IPS-18a (cell line): Measurements from ENCODE around the gene NRXN3.

Source experiments
- H3K27ac ChIP-seq: one replicate; pipeline ENCODE4 v1.5.1; 2013; ENCODE audit warnings: low read length
- H3K27me3 ChIP-seq: one replicate; pipeline ENCODE4 v1.6.1; 2013; ENCODE audit warnings: mild to moderate bottlenecking, low read length; ENCODE audit not compliant: control insufficient read depth, insufficient read depth
- H3K36me3 ChIP-seq: one replicate; pipeline ENCODE4 v1.6.1; 2013; ENCODE audit warnings: low read depth, low read length; ENCODE audit not compliant: control insufficient read depth
- H3K4me1 ChIP-seq: one replicate; pipeline ENCODE4 v1.6.1; 2013; ENCODE audit warnings: low read depth, low read length; ENCODE audit not compliant: control insufficient read depth
- H3K4me3 ChIP-seq: one replicate; pipeline ENCODE4 v1.5.1; 2013; ENCODE audit warnings: low read length
- H3K9ac ChIP-seq: one replicate; pipeline ENCODE4 v1.6.1; 2013; ENCODE audit warnings: mild to moderate bottlenecking, low read length, moderate library complexity
- H3K9me3 ChIP-seq: one replicate; pipeline ENCODE4 v1.6.1; 2013; ENCODE audit warnings: low read depth, low read length; ENCODE audit not compliant: control insufficient read depth

NRXN3 gene

GRCh38 chr14:79580414-79580813, 1410.2 kb downstream of the NRXN3 start:
- no peaks in the 10 kb centered on the region for H3K36me3 ChIP-seq
- H3K9ac ChIP-seq = no peak overlapping the region
- no peaks in the 10 kb centered on the region for H3K27me3 ChIP-seq
- no peak overlapping the region for H3K4me3 ChIP-seq
- peaks cover 24% of the 10 kb centered on the region for H3K4me1 ChIP-seq
- H3K27ac ChIP-seq = no peak overlapping the region
- H3K9me3 ChIP-seq = no peaks in the 10 kb centered on the region

- Histone ChIP-seq H3K27me3 (no peaks in the 10 kb centered on the region), H3K4me3 (no peak overlapping the region), H3K27ac (no peak overlapping the region), H3K9ac (no peak overlapping the region), H3K9me3 (no peaks in the 10 kb centered on the region), H3K36me3 (no peaks in the 10 kb centered on the region), H3K4me1 (peaks cover 19% of the 10 kb centered on the region)
Measured at GRCh38 chr14:79580906-79581305, 1410.7 kb downstream of the NRXN3 start.

- H3K36me3 ChIP-seq = no peaks in the 10 kb centered on the region
- no peak overlapping the region for H3K4me3 ChIP-seq
- H3K9me3 ChIP-seq = no peaks in the 10 kb centered on the region
- no peak overlapping the region for H3K9ac ChIP-seq
- peaks cover 14% of the 10 kb centered on the region for H3K4me1 ChIP-seq
- no peak overlapping the region for H3K27ac ChIP-seq
- H3K27me3 ChIP-seq = no peaks in the 10 kb centered on the region
Measured at GRCh38 chr14:79581912-79582576, 1411.9 kb downstream of the NRXN3 start.

- H3K27ac ChIP-seq = no peak overlapping the region
- H3K27me3 ChIP-seq = no peaks in the 10 kb centered on the region
- no peaks in the 10 kb centered on the region for H3K36me3 ChIP-seq
- no peak overlapping the region for H3K4me3 ChIP-seq
- H3K9ac ChIP-seq = no peak overlapping the region
- peaks cover 11% of the 10 kb centered on the region for H3K4me1 ChIP-seq
- no peaks in the 10 kb centered on the region for H3K9me3 ChIP-seq
Measured at GRCh38 chr14:79583738-79584408, 1413.7 kb downstream of the NRXN3 start.

- no peak overlapping the region for H3K9ac ChIP-seq
- no peak overlapping the region for H3K27ac ChIP-seq
- H3K4me1 ChIP-seq = peaks cover 11% of the 10 kb centered on the region
- H3K9me3 ChIP-seq = no peaks in the 10 kb centered on the region
- no peaks in the 10 kb centered on the region for H3K36me3 ChIP-seq
- no peaks in the 10 kb centered on the region for H3K27me3 ChIP-seq
- no peak overlapping the region for H3K4me3 ChIP-seq
Measured at GRCh38 chr14:79584679-79585078, 1414.5 kb downstream of the NRXN3 start.

- Histone ChIP-seq H3K27ac (no peak overlapping the region), H3K36me3 (no peaks in the 10 kb centered on the region), H3K4me3 (no peak overlapping the region), H3K9ac (no peak overlapping the region), H3K27me3 (no peaks in the 10 kb centered on the region), H3K9me3 (no peaks in the 10 kb centered on the region), H3K4me1 (peaks cover 9% of the 10 kb centered on the region)
Measured at GRCh38 chr14:79585845-79586244, 1415.7 kb downstream of the NRXN3 start.

GRCh38 chr14:79586416-79586815, 1416.2 kb downstream of the NRXN3 start:
- Histone ChIP-seq H3K27me3 (no peaks in the 10 kb centered on the region), H3K4me1 (peaks cover 14% of the 10 kb centered on the region), H3K4me3 (no peak overlapping the region), H3K9ac (no peak overlapping the region), H3K36me3 (no peaks in the 10 kb centered on the region), H3K27ac (no peak overlapping the region), H3K9me3 (no peaks in the 10 kb centered on the region)

- no peaks in the 10 kb centered on the region for H3K36me3 ChIP-seq
- no peaks in the 10 kb centered on the region for H3K27me3 ChIP-seq
- no peaks in the 10 kb centered on the region for H3K9me3 ChIP-seq
- no peak overlapping the region for H3K4me3 ChIP-seq
- H3K4me1 ChIP-seq = peaks cover 14% of the 10 kb centered on the region
- H3K9ac ChIP-seq = no peak overlapping the region
- H3K27ac ChIP-seq = no peak overlapping the region
Measured at GRCh38 chr14:79586989-79587598, 1416.9 kb downstream of the NRXN3 start.

GRCh38 chr14:79587875-79588274, 1417.7 kb downstream of the NRXN3 start:
- H3K4me3 ChIP-seq = no peak overlapping the region
- no peak overlapping the region for H3K9ac ChIP-seq
- H3K27me3 ChIP-seq = no peaks in the 10 kb centered on the region
- H3K4me1 ChIP-seq = peaks cover 14% of the 10 kb centered on the region
- no peaks in the 10 kb centered on the region for H3K36me3 ChIP-seq
- H3K9me3 ChIP-seq = no peaks in the 10 kb centered on the region
- no peak overlapping the region for H3K27ac ChIP-seq

- H3K4me3 ChIP-seq = no peak overlapping the region
- H3K36me3 ChIP-seq = no peaks in the 10 kb centered on the region
- H3K27me3 ChIP-seq = no peaks in the 10 kb centered on the region
- no peak overlapping the region for H3K9ac ChIP-seq
- no peak overlapping the region for H3K27ac ChIP-seq
- H3K4me1 ChIP-seq = peaks cover 14% of the 10 kb centered on the region
- H3K9me3 ChIP-seq = no peaks in the 10 kb centered on the region
Measured at GRCh38 chr14:79588398-79588797, 1418.2 kb downstream of the NRXN3 start.

GRCh38 chr14:79596551-79596950, 1426.4 kb downstream of the NRXN3 start:
- Histone ChIP-seq H3K36me3 (no peaks in the 10 kb centered on the region), H3K9ac (no peak overlapping the region)

GRCh38 chr14:79597566-79597965, 1427.4 kb downstream of the NRXN3 start:
- Histone ChIP-seq H3K9me3 (peaks cover 8% of the 10 kb centered on the region), H3K36me3 (no peaks in the 10 kb centered on the region), H3K27me3 (no peaks in the 10 kb centered on the region), H3K4me1 (peaks cover 4% of the 10 kb centered on the region), H3K4me3 (no peak overlapping the region), H3K9ac (no peak overlapping the region), H3K27ac (no peak overlapping the region)

More at GRCh38 chr14:79596551-79596950, 1426.4 kb downstream of the NRXN3 start:
- Histone ChIP-seq H3K27me3 (no peaks in the 10 kb centered on the region), H3K4me3 (no peak overlapping the region), H3K4me1 (peaks cover 4% of the 10 kb centered on the region), H3K9me3 (peaks cover 8% of the 10 kb centered on the region), H3K27ac (no peak overlapping the region)
